Sigmoid colon (tissue), 7 donors: ENCODE results near the gene MDFI. TPM values are rescaled to one million over a fixed set of nuclear protein-coding genes. Genes with fewer than 3 reads are reported as not detected.
A peak's percentile ranks its signal among the peaks of the same experiment; 100 is the strongest.

Source experiments
- DNase-seq: peaks from one replicate; pipeline ENCODE4 v3.0.0-alpha.2; 2019
- H3K27ac ChIP-seq, 4 donors: fragments of 200-600 bp; sonication (generic); one replicate each; pipeline ENCODE4 v1.5.1; 2016 to 2019; ENCODE audit warnings: mild to moderate bottlenecking in 1 of 4
- H3K27me3 ChIP-seq, 3 donors: fragments of 200-600 bp; sonication (generic); one replicate each; pipeline ENCODE4 v1.5.1; 2019; ENCODE audit warnings: mild to moderate bottlenecking in 1 of 3
- H3K36me3 ChIP-seq, 4 donors: fragments of 200-600 bp; sonication (generic); one replicate each; pipeline ENCODE4 v1.5.1; 2016 to 2019
- H3K4me1 ChIP-seq, 4 donors: fragments of 200-600 bp; sonication (generic); one replicate each; pipeline ENCODE4 v1.5.1; 2017 to 2019
- H3K4me3 ChIP-seq, 4 donors: fragments of 200-600 bp; sonication (generic); one replicate each; pipeline ENCODE4 v1.5.1; 2017 to 2019; ENCODE audit warnings: mild to moderate bottlenecking in 2 of 4, moderate library complexity in 1 of 4
- H3K9me3 ChIP-seq, 4 donors: fragments of 200-600 bp in 3 of 4; sonication (generic) in 3 of 4; one replicate each; pipeline versions ENCODE4 v1.5.1 to v1.6.1; 2013 to 2019
- CTCF ChIP-seq, 4 experiments: fragments of 450-650 bp in 3 of 4; fragments of 200-600 bp in 1 of 4; IDR thresholded peaks; one replicate each; pipeline ENCODE4 v1.5.1; 2016 to 2019; ENCODE audit warnings: antibody characterized with exemption in 4 of 4, mild to moderate bottlenecking in 3 of 4, moderate library complexity in 2 of 4
- EP300 ChIP-seq, 4 donors: sonication (generic); formaldehyde crosslinking; IDR thresholded peaks; one replicate each; pipeline ENCODE4 v1.6.1; 2017; ENCODE audit warnings: antibody characterized with exemption in 4 of 4
- POLR2A ChIP-seq, 2 donors: fragments of 450-650 bp; IDR thresholded peaks; one replicate each; pipeline ENCODE4 v1.6.1; 2016; ENCODE audit warnings: antibody characterized with exemption in 2 of 2, mild to moderate bottlenecking in 2 of 2, moderate library complexity in 2 of 2
- POLR2AphosphoS5 ChIP-seq, 4 donors: sonication (generic); formaldehyde crosslinking; IDR thresholded peaks; one replicate each; pipeline ENCODE4 v1.6.1; 2017; ENCODE audit warnings: antibody characterized with exemption in 4 of 4
- WGBS, 2 donors: extraction: QIAGEN DNeasy Blood & Tissue Kit; methylation state at CpG; one replicate each; pipeline ENCODE4 v1.1.7; 2013; 5-methylcytosine and 5-hydroxymethylcytosine counted together
- intact Hi-C: fragments of 100-400 bp; cut with DNase I; formaldehyde crosslinking; loops from one replicate; pipeline ENCODE4 v1.15.1; 2023
- polyA plus RNA-seq, 3 donors: library from polyadenylated mRNA; stranded (reverse); fragments of 200-250 nt; gene quantifications; one replicate each; pipeline ENCODE4 v1.2.3, GENCODE V29; 2013
- total RNA-seq, 4 donors: library from RNA; depleted of rRNA; stranded (reverse); fragments of >200 nt; gene quantifications; one replicate each; pipeline ENCODE4 v1.1.0, GENCODE V29; 2016
- donor health status: healthy with polysubstance abuse.
- donor health status: Bipolar disorder and iron deficiency.
- donor health status: healthy.

The MDFI gene
- total and polyA plus RNA-seq, 7 donors: 0.69 to 8.6 (median 4.6) TPM

DNA sequence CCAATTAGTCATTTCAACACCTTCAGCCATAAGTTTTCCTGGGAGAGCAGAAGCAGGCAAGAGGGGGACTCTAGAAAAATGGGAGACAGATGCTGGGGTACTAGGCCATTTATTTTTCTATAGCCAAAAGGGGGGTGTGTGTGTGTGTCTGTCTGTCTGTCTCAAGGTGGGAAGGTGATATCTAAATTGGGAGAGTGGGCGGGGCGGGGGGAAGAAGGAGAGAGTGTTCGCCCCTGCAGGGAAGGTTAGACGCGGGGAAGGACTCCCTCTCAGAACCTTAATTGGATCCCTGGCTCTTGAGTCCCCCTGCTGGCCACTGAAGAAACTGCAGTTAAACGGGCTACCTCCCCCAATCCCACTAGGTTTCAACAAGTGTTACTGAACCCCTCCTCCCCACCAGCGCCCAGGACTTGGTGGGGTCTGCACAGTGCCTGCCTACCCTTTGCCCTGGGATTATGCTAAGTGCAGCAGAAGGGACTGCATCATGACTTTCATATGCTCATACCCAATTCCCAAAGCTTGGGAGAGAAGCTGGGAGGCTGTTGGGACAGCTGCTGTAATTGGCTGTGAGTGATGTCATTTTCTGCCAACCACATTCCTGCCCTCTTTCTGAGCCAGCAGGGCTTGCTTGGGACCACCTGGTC is 46.3 kb upstream of the MDFI start:
- intact Hi-C loops: loop anchor here (1.0 to 5.0 kb wide), 4 partner anchors 45 to 223 kb away; partner anchors contain the start of gene FOXP4
- Histone ChIP-seq H3K9me3 (no peaks in the 10 kb centered on the region), H3K36me3 (peaks cover 5 to 67% (median 26%) of the 10 kb centered on the region in 4 donors), H3K27ac (no peak overlapping the region), H3K4me3 (no peak overlapping the region), H3K27me3 (no peaks in the 10 kb centered on the region), H3K4me1 (no peaks in the 10 kb centered on the region)
- 3 to 7% methylated on average over 7 of the region's 7 CpGs for WGBS, 2 donors
- peak; percentile 86 for DNase-seq
- TF ChIP-seq POLR2A (IDR thresholded peaks at IDR 0.05): no peak
- TF ChIP-seq CTCF (IDR thresholded peaks at IDR 0.05): peak; percentile 90 to 95 (median 92)

DNA sequence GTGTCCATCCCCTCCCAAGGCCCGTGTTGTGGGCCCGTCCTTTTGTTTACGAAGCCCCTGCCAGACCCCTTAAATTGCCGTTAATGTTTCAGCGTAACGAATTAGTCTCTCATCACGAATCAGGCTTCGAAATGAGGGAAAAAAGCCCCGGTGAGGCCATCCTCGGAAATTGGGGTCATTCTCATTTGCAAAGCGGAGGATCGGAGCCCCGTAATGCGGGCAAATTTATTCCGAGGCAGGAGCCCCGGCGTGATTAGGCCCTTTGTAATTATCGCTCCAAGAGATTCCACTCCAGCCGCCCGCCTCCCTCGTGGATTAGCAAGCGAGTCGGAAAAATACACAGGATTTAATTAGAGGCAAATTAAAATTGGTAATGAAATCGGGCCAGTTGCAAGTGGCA is 44.9 kb upstream of the MDFI start:
- WGBS, 2 donors: 92 to 96% methylated on average over 24 of the region's 24 CpGs

DNA sequence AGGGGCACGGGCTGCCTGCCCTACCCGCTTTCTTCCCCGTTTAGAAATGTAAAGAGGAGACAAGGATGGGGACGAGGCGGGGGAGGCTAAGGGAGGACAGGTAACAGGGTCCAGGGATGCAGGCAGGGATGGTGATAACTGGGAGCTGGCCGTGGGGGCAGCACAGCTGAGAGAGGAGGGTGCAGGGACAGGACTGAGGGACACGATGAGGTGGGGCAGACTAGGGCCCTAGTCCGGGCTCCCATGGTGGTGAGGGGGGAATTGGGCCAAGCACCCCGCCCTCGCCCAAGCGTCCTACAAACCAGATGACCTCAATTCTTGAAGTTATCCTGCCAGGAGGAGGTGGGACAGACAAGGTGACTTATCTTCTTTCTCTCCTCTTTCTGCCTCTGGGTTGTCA is 44.4 kb upstream of the MDFI start:
- intact Hi-C loops: loop anchor here (5.0 kb wide), 1 partner anchor 47 kb away; the partner anchor contains the start of gene FOXP4
- TF ChIP-seq POLR2A (IDR thresholded peaks at IDR 0.05) (no peak), POLR2AphosphoS5 (IDR thresholded peaks at IDR 0.05) (no peak), CTCF (IDR thresholded peaks at IDR 0.05) (no peak), EP300 (IDR thresholded peaks at IDR 0.05) (no peak)
- H3K27me3 ChIP-seq: no peaks in the 10 kb centered on the region
- DNase-seq: no peak
- no peak overlapping the region for H3K27ac ChIP-seq
- H3K36me3 ChIP-seq: peaks cover 4 to 67% (median 18%) of the 10 kb centered on the region in 4 donors
- no peak overlapping the region for H3K4me3 ChIP-seq
- no peaks in the 10 kb centered on the region for H3K4me1 ChIP-seq
- no peaks in the 10 kb centered on the region for H3K9me3 ChIP-seq
- 91 to 95% methylated on average over 11 of the region's 11 CpGs for WGBS, 2 donors

More for the DNA sequence above, 44.9 kb upstream of the MDFI start:
- Histone ChIP-seq H3K36me3 (peaks cover 5 to 67% (median 21%) of the 10 kb centered on the region in 4 donors), H3K9me3 (no peaks in the 10 kb centered on the region), H3K27me3 (no peaks in the 10 kb centered on the region), H3K4me1 (no peaks in the 10 kb centered on the region), H3K4me3 (no peak overlapping the region), H3K27ac (no peak overlapping the region)
- DNase-seq: no peak
- no peak for TF ChIP-seq EP300 (IDR thresholded peaks at IDR 0.05)
- TF ChIP-seq POLR2A (IDR thresholded peaks at IDR 0.05): no peak
- no peak for TF ChIP-seq CTCF (IDR thresholded peaks at IDR 0.05)
- no peak for TF ChIP-seq POLR2AphosphoS5 (IDR thresholded peaks at IDR 0.05)
- intact Hi-C loops: loop anchor here (5.0 kb wide), 1 partner anchor 46 kb away; the partner anchor contains the start of gene FOXP4

DNA sequence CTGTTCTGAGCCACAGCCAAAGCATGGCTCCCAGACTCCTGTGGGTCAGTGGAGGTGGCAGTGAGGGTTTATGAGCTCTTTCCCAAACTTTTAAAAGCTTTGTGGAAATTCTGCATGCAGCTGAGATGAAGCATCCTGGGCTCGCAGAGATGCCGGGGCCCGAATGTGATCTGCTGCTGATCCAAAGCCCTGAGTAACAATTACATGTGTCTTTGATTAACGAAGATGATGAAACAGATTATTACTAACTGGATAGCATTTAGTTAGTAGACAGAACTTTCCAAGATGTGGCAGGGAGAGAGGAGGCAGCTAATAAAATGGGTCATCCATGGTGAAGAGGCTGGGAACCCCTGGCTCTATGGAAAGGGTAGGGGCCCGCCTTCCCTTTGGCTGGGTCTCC is 43.9 kb upstream of the MDFI start:
- Histone ChIP-seq H3K4me1 (no peaks in the 10 kb centered on the region), H3K4me3 (no peak overlapping the region), H3K36me3 (peaks cover 4 to 67% (median 19%) of the 10 kb centered on the region in 4 donors), H3K27me3 (no peaks in the 10 kb centered on the region), H3K27ac (no peak overlapping the region), H3K9me3 (no peaks in the 10 kb centered on the region)
- TF ChIP-seq POLR2A (IDR thresholded peaks at IDR 0.05): no peak
- TF ChIP-seq EP300 (IDR thresholded peaks at IDR 0.05): no peak
- no peak for TF ChIP-seq CTCF (IDR thresholded peaks at IDR 0.05)
- TF ChIP-seq POLR2AphosphoS5 (IDR thresholded peaks at IDR 0.05): no peak
- DNase-seq: no peak
- intact Hi-C loops: loop anchor here (5.0 kb wide), 1 partner anchor 47 kb away; the partner anchor contains the start of gene FOXP4
- WGBS, 2 donors: 96 to 97% methylated on average over 5 of the region's 5 CpGs
